Osteoblast (primary cell): ENCODE measurements around the gene SLC9A9. TPM values are rescaled to one million over a fixed set of nuclear protein-coding genes. Genes with fewer than 3 reads are reported as not detected.

Source experiments
- DNase-seq: peaks from one replicate; pipeline ENCODE4 v3.0.0; 2011; ENCODE audit warnings: low spot score, mixed read lengths; ENCODE audit not compliant: insufficient read length; ENCODE audit errors: missing footprints
- H2AFZ ChIP-seq: 2 replicates; pipeline ENCODE4 v1.6.0; 2011; ENCODE audit warnings: mild to moderate bottlenecking, low read length
- H3K27ac ChIP-seq: 2 replicates; pipeline ENCODE4 v1.5.1; 2011; ENCODE audit warnings: mild to moderate bottlenecking, low read depth, low read length, moderate library complexity
- H3K27me3 ChIP-seq: 2 replicates; pipeline ENCODE4 v1.6.0; 2012; ENCODE audit warnings: mild to moderate bottlenecking, control low read depth, inconsistent platforms, low read length, moderate library complexity; ENCODE audit not compliant: insufficient read depth
- H3K36me3 ChIP-seq: 2 replicates; pipeline ENCODE4 v1.5.1; 2011; ENCODE audit warnings: mild to moderate bottlenecking, low read length, control low read depth, moderate library complexity; ENCODE audit not compliant: insufficient read depth
- H3K4me1 ChIP-seq: 2 replicates; pipeline ENCODE4 v1.5.1; 2011; ENCODE audit warnings: mild to moderate bottlenecking, low read length, control low read depth, moderate library complexity; ENCODE audit not compliant: insufficient read depth
- H3K4me2 ChIP-seq: 2 replicates; pipeline ENCODE4 v1.6.0; 2011; ENCODE audit warnings: mild to moderate bottlenecking, low read length; ENCODE audit not compliant: insufficient read depth
- H3K4me3 ChIP-seq: fragments of 200-600 bp; sonication (generic); 3 replicates; pipeline ENCODE4 v1.5.1; 2012; ENCODE audit warnings: mild to moderate bottlenecking, low read length, inconsistent platforms; ENCODE audit not compliant: insufficient read depth
- H3K79me2 ChIP-seq: 2 replicates; pipeline ENCODE4 v1.6.0; 2012; ENCODE audit warnings: mild to moderate bottlenecking, low read length, control low read depth, inconsistent platforms; ENCODE audit not compliant: insufficient read depth
- H3K9me3 ChIP-seq: 2 replicates; pipeline ENCODE4 v1.5.1; 2011; ENCODE audit warnings: low read depth, low read length, control low read depth
- H4K20me1 ChIP-seq: 2 replicates; pipeline ENCODE4 v1.6.0; 2012; ENCODE audit warnings: mild to moderate bottlenecking, low read length, control low read depth; ENCODE audit not compliant: insufficient read depth
- CTCF ChIP-seq: IDR thresholded peaks from 2 replicates; pipeline ENCODE4 v1.5.1; 2011; ENCODE audit warnings: mild to moderate bottlenecking, low read depth, low read length, moderate library complexity; ENCODE audit errors: extremely low read depth
- total RNA-seq: library from RNA; depleted of rRNA; stranded (reverse); fragments of >200 nt; gene quantifications from 2 replicates; pipeline ENCODE4 v1.2.3, GENCODE V29; 2012

SLC9A9 gene
- total RNA-seq, 1 donor, result 6.5 TPM

GRCh38 chr3:143571548-143571947, 276.7 kb downstream of the SLC9A9 start:
- DNase-seq, result no peak
- Histone ChIP-seq H3K4me3 (no peak overlapping the region), H3K9me3 (no peaks in the 10 kb centered on the region), H3K4me2 (no peak overlapping the region), H3K27me3 (no peaks in the 10 kb centered on the region), H3K27ac (no peak overlapping the region), H3K4me1 (peaks cover 7% of the 10 kb centered on the region), H3K79me2 (no peaks in the 10 kb centered on the region), H2AFZ (no peak overlapping the region), H3K36me3 (no peaks in the 10 kb centered on the region), H4K20me1 (no peaks in the 10 kb centered on the region)
- TF ChIP-seq CTCF, result no peak

DNA sequence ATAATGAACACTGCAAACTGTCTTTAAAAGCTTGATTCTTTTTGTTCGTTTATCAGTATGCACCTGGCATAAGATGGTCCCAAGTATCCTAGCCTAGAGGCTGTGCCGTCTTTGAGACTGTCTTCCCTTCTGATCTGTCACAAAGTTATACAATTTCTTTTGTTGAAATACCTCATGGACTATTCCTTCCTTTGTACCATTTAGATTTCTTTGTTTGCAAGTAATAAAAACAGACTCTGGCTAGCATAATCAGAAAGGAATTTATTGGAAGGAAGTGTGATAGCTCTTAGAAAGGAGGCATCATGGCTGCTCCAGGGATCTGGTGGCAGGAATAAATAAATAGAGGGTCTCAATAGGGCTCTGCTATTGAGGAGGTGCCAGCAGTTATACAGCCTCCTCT, 280.4 kb downstream of the SLC9A9 start:
- Histone ChIP-seq H2AFZ (peak overlapping the region; percentile 69), H4K20me1 (no peaks in the 10 kb centered on the region), H3K4me1 (peaks cover 7% of the 10 kb centered on the region), H3K9me3 (no peaks in the 10 kb centered on the region), H3K27ac (no peak overlapping the region), H3K36me3 (no peaks in the 10 kb centered on the region), H3K4me3 (no peak overlapping the region), H3K27me3 (no peaks in the 10 kb centered on the region), H3K4me2 (no peak overlapping the region), H3K79me2 (no peaks in the 10 kb centered on the region)
- TF ChIP-seq CTCF, result no peak
- DNase-seq, result no peak

DNA sequence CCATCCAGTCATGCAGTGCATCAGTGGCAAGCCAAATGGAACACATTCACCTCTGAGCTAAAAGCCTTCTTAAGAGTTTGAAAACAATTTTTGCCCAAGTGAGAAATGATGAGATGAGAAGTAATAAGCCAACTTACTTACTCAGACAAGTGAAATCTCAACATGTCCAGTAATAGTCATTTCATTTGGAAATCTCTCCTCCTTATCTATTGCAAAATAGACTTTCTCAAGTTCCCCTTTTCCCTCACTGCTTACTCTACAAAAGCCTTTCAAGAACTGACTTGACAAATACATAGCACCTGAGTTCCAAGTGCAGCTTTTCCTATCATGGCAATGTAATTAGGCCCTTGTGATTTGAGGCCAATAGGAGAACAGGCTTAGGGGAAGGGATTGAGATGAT, 282.3 kb downstream of the SLC9A9 start:
- Histone ChIP-seq H2AFZ (no peak overlapping the region), H3K4me2 (no peak overlapping the region), H3K27ac (no peak overlapping the region), H3K27me3 (no peaks in the 10 kb centered on the region), H3K4me3 (no peak overlapping the region), H3K9me3 (no peaks in the 10 kb centered on the region), H3K36me3 (no peaks in the 10 kb centered on the region), H3K79me2 (no peaks in the 10 kb centered on the region), H3K4me1 (peaks cover 3% of the 10 kb centered on the region), H4K20me1 (no peaks in the 10 kb centered on the region)
- no peak for TF ChIP-seq CTCF
- DNase-seq, result peak; percentile 44

GRCh38 chr3:143563786-143564185, 284.5 kb downstream of the SLC9A9 start:
- Histone ChIP-seq H3K4me2 (no peak overlapping the region), H3K27me3 (no peaks in the 10 kb centered on the region), H3K4me1 (peaks cover 3% of the 10 kb centered on the region), H3K4me3 (no peak overlapping the region), H3K9me3 (no peaks in the 10 kb centered on the region), H3K27ac (no peak overlapping the region), H3K79me2 (no peaks in the 10 kb centered on the region), H2AFZ (no peak overlapping the region), H4K20me1 (no peaks in the 10 kb centered on the region), H3K36me3 (no peaks in the 10 kb centered on the region)
- no peak for DNase-seq
- TF ChIP-seq CTCF, result no peak
